Measurements from ENCODE around the gene CTDP1. TPM values are rescaled to one million over a fixed set of nuclear protein-coding genes. Genes with fewer than 3 reads are reported as not detected.

Gene CTDP1
- total RNA-seq, 3 donors from 2014 or later = 15.0 to 21.0 (median 19.9) TPM

GRCh38 chr18:79682894-79683625, 3.5 kb downstream of the CTDP1 start:
- intact Hi-C loops (cut with DNase I; ENCODE audit: low total_unique reads) = no loop called here
- no peaks in the 10 kb centered on the region for H3K9me3 ChIP-seq
- no peak overlapping the region for H3K4me3 ChIP-seq
- H3K36me3 ChIP-seq = no peaks in the 10 kb centered on the region
- peaks cover 5 to 17% of the 10 kb centered on the region in 2 donors for H3K4me1 ChIP-seq
- TF ChIP-seq POLR2AphosphoS5 (IDR thresholded peaks at IDR 0.05) (no peak), CTCF (IDR thresholded peaks at IDR 0.05) (no peak), POLR2A (IDR thresholded peaks at IDR 0.05) (no peak)
- DNase-seq (ENCODE audit: low spot score in 2 of 2) = no peak
- no peaks in the 10 kb centered on the region for H3K27me3 ChIP-seq
- no peak overlapping the region for H3K27ac ChIP-seq

- Histone ChIP-seq H3K27me3 (no peaks in the 10 kb centered on the region), H3K27ac (no peak overlapping the region), H3K36me3 (no peaks in the 10 kb centered on the region), H3K4me3 (no peak overlapping the region), H3K9me3 (no peaks in the 10 kb centered on the region), H3K4me1 (peaks cover 5 to 13% of the 10 kb centered on the region in 2 donors)
- DNase-seq (ENCODE audit: low spot score in 2 of 2) = no peak
- no peak for TF ChIP-seq POLR2AphosphoS5 (IDR thresholded peaks at IDR 0.05)
- TF ChIP-seq POLR2A (IDR thresholded peaks at IDR 0.05) = no peak
- no peak for TF ChIP-seq CTCF (IDR thresholded peaks at IDR 0.05)
- intact Hi-C loops (cut with DNase I; ENCODE audit: low total_unique reads) = no loop called here
These were observed 4.2 kb downstream of the CTDP1 start for GRCh38 chr18:79683626-79684282.

GRCh38 chr18:79684283-79684631, 4.7 kb downstream of the CTDP1 start:
- Histone ChIP-seq H3K27ac (no peak overlapping the region), H3K9me3 (no peaks in the 10 kb centered on the region), H3K4me1 (peaks cover 5 to 13% of the 10 kb centered on the region in 2 donors), H3K4me3 (no peak overlapping the region), H3K36me3 (no peaks in the 10 kb centered on the region), H3K27me3 (no peaks in the 10 kb centered on the region)
- DNase-seq (ENCODE audit: low spot score in 2 of 2) = no peak
- intact Hi-C loops (cut with DNase I; ENCODE audit: low total_unique reads) = no loop called here
- TF ChIP-seq CTCF (IDR thresholded peaks at IDR 0.05) (no peak), POLR2AphosphoS5 (IDR thresholded peaks at IDR 0.05) (no peak), POLR2A (IDR thresholded peaks at IDR 0.05) (no peak)

- Histone ChIP-seq H3K4me3 (no peak overlapping the region), H3K27me3 (no peaks in the 10 kb centered on the region), H3K36me3 (no peaks in the 10 kb centered on the region), H3K4me1 (peaks cover 5 to 13% of the 10 kb centered on the region in 2 donors), H3K27ac (no peak overlapping the region), H3K9me3 (no peaks in the 10 kb centered on the region)
- TF ChIP-seq POLR2A (IDR thresholded peaks at IDR 0.05) (no peak), CTCF (IDR thresholded peaks at IDR 0.05) (no peak), POLR2AphosphoS5 (IDR thresholded peaks at IDR 0.05) (no peak)
- intact Hi-C loops (cut with DNase I; ENCODE audit: low total_unique reads) = no loop called here
- DNase-seq (ENCODE audit: low spot score in 2 of 2) = no peak
These were observed 5.2 kb downstream of the CTDP1 start for GRCh38 chr18:79684787-79685186.

- H3K4me1 ChIP-seq = peaks cover 5 to 13% of the 10 kb centered on the region in 2 donors
- intact Hi-C loops (cut with DNase I; ENCODE audit: low total_unique reads) = no loop called here
- no peaks in the 10 kb centered on the region for H3K9me3 ChIP-seq
- no peak for DNase-seq (ENCODE audit: low spot score in 2 of 2)
- TF ChIP-seq CTCF (IDR thresholded peaks at IDR 0.05) = no peak
- no peak for TF ChIP-seq POLR2A (IDR thresholded peaks at IDR 0.05)
- no peak for TF ChIP-seq POLR2AphosphoS5 (IDR thresholded peaks at IDR 0.05)
- H3K27ac ChIP-seq = no peak overlapping the region
- H3K27me3 ChIP-seq = no peaks in the 10 kb centered on the region
- no peak overlapping the region for H3K4me3 ChIP-seq
- H3K36me3 ChIP-seq = no peaks in the 10 kb centered on the region
These were observed 5.7 kb downstream of the CTDP1 start for GRCh38 chr18:79685281-79685680.
